Measurements from ENCODE around the gene IL24.

- TF ChIP-seq ATF3 (IDR thresholded peaks at IDR 0.05) (no peak), CTCF (IDR thresholded peaks at IDR 0.05 in 2 of 3, conservative IDR thresholded peaks at IDR 0.05 in 1 of 3; ENCODE audit: borderline replicate concordance in 1 of 3, insufficient read depth in 1 of 3, low read depth in 2 of 3, low read length in 2 of 3) (peak; percentile 17 to 60 (median 47); a peak in 4 of 6 replicates), SP1 (IDR thresholded peaks at IDR 0.05; ENCODE audit: low read depth) (no peak), CEBPB (IDR thresholded peaks at IDR 0.05; ENCODE audit: low read depth) (0 out of 2 replicates have a peak, but pooled peaks have one; percentile 18)
Measured at GRCh38 chr1:206878456-206878855, 18.8 kb upstream of the IL24 start.
